Measurements from ENCODE around the gene ABR.

ABR gene

DNA sequence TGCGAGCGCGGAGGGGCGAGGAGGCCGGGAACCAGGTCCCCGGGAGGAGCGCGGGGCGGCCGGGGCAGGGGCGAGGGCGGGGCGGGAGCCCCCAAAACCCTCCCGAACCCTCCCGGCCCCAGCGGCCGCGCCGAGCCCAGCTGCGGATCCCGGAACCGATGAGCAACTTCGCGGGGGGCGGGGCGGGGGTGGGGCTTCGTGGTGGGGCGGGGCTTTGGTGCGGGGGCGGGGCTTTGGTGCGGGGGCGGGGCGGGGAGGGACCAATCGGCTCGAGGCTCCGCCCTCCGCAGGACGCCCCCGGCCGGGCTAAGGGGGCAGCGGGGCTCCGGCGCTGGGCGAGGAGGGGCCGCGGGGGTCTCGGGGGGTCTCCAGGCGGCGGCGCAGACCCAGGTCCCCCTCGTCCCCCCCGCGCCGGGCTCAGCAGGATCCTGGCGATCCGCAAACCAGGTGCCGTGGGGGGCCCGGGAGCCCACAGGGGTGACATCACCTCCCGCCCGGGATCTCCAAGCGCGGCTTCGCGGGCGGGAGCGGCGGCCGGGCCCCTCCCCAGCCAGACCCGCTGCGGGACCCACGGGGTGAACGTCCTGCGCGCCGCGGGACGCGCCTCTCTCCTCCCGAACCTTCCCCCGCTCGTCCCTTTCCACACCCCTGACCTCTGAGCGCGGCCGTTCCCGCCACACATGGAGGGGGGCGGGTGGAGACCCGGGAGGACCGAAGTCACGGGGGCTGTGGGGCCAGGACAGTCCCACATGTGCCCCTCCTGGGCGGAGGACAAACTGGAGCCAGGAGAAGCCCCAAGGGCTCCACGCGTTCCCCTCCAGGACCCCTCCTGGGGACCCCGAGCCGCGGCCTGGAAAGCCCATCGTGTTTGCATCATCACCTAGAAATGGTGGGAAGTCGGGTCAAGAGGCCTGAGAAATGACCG, at the start of gene ABR:
Gene ABR, minus strand, starts transcription at position 164 of the 925 bp plus-strand sequence. CDS start 254 bp downstream, outside the sequence.
- no peak for DNase-seq

DNA sequence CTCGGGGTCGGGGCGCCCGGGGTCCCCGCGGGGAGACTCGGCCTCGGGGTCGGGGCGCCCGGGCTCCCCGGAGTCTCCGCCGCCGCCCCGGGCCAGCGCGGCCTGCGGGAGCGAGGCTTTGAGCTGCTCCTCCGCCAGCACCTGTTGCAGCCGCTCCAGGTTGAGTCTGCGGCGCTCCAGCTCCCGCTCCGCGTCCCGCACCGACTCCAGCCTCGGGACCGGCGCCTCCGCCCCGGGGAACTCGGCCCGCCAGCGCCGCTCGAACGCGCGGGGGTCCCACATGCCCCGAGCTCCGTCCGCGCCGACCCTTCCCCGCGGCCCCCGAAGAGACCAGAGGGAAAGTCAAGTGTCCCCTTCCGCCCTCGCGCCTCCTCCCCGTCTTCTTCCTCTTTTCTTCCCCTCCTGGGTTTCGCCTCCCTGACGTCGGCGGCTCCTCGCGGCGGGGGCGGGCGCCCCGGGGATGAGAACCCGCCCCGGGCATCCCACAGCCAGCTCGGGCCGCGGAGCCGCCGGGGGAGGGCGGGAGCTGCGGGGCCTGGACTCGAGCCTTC, 49.6 kb upstream of the ABR start:
- DNase-seq: peak; percentile 32

DNA sequence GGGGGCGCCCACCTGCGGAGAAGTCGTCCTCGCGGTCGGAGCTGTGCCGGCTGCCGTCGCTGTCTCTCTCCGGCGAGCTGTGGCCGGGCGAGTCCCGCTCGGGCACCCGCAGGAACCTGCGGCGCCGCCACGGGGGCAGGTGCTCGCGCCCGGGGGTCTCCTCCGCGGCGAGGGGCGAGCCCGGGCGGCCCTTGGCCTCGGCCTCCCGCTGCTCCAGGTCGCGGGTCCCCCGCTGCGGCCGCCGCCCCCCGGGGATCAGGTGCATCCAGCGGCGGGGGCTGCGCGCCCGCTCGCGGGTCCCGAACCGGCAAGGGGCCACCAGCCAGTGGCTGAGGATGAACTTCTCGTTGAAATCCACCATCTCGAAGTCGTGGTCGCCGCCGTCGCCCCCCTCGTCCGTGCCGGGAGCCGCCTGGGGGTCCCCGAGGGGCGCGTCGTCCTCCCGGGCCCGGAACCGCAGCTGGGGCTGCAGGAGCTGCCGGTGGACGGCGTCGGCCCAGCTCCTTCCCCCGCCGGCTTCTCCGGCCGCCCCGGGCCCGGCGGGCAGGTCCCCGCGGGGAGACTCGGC, 49.1 kb upstream of the ABR start:
- DNase-seq: no peak

DNA sequence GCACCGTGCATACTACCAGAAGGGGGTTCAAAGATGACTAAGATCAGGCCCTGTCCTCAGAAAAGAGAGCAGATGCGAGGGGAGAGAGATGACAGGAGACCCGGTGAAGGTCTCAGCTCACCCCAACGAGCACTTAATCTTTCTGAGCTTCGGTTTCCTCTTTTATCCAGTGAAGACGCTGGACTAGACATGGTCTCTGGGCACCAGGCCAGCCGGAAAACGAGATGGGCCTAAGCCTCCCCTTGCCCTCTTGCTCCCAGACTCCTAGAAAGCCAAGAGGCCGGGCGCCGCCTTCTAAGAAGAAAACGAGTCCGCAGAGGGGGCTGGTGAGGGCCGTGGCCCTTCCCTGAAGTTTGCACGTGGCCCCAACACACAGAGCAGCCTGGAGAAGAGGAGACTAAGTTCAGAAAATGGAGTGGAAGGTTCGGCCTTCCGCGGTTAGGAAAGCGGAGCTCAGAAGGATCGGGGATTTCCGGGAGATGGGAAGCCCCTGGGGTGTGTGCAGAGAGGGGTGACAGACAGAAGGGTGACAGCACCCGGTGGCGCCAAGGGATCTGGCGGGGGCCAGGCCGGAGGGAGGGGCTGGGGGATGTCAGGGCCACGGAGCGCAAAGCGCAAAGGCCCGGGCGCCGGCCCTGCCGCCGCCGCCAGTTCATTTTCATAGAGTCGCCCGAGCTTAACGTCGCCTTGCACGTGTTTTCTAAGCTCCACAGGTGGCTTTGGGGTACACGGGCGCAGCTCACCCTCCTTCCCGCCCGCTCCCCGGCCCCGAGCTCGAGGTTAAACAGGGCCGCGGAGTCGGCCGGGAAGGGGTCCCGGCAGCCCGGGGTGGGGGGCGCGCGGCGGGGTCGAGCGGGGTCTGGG, 48.4 kb upstream of the ABR start:
- DNase-seq: no peak

GRCh38 chr17:1227365-1227764, 47.6 kb upstream of the ABR start:
- no peak for DNase-seq

DNA sequence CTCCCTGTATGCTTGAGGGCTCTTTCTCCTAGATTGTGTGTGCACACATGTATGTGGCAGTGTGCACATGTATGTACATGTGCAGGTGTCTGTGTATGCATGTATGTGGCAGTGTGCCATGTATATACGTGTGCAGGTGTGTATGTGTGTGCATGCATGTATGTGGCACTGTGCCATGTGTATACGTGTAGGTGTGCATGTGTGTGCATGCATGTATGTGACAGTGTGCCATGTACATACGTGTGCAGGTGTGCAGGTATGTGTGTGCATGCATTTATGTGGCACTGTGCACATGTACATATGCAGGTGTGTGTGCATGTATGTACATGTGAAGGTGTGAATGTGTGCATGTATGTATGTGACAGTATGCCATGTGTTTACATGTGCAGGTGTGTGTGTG, 46.5 kb upstream of the ABR start:
- no peak for DNase-seq

- no peak for DNase-seq
These were observed 44.5 kb upstream of the ABR start for GRCh38 chr17:1224330-1224729.

- DNase-seq: no peak
These were observed 43.9 kb upstream of the ABR start for GRCh38 chr17:1223662-1224061.

GRCh38 chr17:1222321-1222720, 42.5 kb upstream of the ABR start:
- no peak for DNase-seq

GRCh38 chr17:1221209-1221608, 41.4 kb upstream of the ABR start:
- no peak for DNase-seq

DNA sequence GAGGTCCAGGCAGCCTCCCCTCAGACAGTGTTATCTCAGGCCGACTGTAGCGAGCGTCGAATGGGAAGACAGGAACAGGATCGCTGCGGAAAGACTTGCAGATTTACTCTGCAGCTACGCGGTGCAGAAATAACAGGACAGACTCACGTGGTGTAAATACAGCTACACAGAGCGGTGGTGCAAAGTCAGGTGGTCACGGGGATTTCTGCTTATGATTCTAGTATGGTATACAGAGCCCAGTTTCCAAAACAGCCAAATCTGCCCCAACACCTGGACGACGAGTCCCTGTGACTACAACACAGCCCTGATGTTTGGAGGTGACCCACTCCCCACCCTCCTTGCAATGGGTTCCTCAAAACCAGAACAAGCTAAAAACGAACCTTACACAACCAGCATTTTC, 40.6 kb upstream of the ABR start:
- DNase-seq: no peak

DNA sequence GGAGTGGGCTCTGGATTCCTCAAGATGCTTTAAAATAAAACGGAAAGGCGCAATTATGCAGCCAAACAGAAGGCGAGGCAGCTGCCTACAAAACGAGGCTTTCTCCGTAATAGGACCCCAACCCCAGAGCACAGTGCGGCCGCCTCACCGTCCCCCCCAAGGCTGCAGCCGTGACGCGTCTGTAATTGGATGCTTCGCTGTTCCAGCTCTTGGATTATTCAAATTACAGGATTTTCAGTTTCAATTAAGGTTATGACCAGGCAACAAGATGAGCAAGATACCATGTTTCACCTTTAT, 37.3 kb upstream of the ABR start:
- no peak for DNase-seq

DNA sequence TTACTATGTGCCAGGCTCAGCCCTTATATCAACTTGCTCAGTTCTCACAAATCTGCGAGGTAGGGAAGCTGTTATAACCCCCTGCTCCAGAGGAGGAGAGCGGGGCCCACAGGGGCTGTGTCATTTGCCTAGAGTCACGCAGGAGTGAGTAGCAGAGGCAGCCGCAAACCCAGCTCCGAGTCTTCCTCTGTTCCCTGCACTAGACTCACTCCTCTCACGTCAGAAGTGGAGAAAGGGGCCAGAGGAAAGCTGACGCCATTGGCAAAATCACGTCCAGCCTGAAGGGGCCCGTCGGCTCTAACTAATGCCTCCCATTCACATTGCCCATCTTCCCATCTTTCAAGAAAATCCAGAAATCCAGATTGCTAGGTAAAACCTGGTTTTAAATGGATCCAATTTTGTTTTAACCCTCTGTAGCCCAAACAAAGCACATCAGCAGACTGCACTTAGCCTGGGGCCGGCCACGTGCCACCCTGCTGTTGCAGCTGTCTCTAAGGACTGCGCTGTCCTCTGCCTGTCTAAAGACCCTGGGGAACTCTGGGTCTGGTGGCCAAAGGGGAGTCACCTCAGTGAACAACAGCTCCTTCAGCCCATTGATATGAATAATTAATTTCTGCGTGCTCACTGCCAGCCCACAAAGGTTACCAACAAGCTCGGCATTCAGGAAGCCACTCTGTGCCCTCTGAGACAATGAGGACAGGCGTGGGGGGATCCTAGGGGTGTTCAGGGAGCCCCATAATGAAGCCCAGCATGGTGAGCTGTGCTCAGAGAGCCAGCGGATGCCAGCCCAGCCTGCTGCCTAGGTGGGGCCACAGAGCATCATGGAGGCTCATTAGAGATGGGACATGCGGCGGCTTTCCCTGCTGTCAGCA, 36.7 kb upstream of the ABR start:
- DNase-seq: no peak

DNA sequence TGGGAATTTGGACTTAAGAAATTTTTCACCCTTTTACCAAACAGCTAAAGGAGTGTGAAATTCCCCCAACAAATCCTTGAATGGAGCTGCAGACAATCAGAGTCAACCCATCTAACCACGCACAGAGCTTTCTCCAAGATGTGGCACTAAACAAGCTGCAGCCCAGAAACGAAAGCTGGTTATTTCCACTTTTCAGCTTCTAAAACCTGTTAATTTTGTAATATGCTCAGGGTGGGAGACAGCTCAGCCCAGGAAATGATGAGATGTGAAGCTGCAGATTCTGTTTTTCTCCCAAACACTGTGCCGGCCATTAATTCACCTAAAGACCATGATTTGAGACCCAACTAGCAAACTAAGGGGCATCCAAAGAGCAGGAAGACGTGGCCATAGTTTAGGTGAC, 33.2 kb upstream of the ABR start:
- no peak for DNase-seq

DNA sequence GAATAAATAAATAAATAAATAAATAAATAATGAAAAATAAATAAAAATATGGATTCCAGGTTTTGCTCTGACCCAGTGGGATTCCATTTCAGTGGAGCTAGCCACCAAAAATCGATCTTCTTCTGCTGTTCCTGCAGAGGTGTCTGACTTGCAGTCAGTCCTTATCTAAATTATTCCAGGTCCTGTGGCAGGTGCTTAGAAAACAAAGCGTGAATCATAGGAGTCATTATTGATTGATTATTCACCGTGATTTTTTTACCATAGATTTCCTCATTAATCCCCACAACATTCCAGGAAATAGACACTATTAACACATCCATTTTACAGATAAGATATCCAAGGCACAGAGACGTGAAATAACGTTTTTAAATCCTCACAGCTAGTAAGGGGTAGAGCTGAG, 31.5 kb upstream of the ABR start:
- DNase-seq: no peak

DNA sequence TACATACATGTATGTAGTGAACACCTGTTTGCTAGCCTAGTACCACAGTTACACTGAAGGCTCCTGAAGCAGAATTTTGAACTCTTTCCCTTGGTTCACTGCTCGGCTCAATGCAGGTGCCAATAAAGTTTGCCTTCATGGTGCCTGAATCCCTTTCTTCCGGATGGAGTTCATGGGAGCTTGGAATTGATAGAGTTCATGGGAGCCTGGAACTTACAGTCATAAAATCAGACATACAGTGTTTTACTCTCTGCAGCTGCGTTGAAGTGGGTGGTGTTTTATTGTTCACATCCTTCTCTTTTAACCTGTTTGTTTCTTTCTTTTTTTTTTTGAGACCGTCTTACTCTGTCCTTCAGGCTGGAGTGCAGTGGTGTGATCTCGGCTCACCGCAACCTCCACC, 29.2 kb upstream of the ABR start:
- DNase-seq: no peak

DNA sequence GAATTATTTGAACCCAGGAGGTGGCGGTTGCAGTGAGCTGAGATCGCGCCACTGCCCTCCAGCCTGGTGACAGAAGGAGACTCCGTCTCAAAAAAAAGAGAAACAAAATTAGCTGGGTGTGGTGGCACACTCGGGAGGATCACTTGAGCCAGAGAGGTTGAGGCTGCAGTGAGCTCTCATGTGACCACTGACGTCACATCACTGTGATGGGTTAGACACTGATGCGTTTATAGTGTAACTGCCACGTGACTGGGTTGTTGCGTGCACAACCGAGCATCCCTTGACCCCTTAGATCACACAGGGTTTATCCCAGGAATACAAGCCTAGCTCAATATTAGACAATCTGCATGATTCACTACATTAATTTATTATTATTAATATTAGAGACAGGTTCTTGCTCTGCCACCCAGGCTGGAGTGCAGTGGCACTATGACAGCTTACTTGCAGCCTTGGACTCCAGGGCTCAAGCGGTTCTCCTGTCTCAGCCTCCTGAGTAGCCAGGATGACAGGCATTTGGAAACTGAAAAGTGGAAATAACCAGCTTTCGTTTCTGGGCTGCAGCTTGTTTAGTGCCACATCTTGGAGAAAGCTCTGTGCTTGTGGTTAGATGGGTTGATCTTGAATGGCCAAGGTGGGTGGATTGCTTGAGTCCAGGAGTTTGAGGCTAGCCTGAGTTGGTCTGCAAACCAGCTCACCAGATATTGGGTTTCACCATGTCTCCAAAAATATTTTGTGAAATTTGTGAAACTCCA, 26.4 kb upstream of the ABR start:
- no peak for DNase-seq

DNA sequence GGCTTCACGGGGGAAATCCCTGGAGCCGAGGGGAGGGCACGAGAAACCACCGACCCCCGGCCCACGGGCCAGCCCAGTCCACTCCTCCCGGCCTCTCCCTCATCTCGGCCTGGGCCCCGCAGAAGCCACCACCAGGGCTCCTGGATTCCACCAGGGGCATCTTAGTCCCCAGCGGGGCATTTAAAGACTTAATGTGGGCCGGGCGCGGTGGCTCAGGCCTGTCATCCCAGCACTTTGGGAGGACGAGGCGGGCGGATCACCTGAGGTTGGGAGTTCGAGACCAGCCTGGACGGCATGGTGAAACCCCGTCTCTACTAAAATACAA, 24.1 kb upstream of the ABR start:
- DNase-seq: no peak

DNA sequence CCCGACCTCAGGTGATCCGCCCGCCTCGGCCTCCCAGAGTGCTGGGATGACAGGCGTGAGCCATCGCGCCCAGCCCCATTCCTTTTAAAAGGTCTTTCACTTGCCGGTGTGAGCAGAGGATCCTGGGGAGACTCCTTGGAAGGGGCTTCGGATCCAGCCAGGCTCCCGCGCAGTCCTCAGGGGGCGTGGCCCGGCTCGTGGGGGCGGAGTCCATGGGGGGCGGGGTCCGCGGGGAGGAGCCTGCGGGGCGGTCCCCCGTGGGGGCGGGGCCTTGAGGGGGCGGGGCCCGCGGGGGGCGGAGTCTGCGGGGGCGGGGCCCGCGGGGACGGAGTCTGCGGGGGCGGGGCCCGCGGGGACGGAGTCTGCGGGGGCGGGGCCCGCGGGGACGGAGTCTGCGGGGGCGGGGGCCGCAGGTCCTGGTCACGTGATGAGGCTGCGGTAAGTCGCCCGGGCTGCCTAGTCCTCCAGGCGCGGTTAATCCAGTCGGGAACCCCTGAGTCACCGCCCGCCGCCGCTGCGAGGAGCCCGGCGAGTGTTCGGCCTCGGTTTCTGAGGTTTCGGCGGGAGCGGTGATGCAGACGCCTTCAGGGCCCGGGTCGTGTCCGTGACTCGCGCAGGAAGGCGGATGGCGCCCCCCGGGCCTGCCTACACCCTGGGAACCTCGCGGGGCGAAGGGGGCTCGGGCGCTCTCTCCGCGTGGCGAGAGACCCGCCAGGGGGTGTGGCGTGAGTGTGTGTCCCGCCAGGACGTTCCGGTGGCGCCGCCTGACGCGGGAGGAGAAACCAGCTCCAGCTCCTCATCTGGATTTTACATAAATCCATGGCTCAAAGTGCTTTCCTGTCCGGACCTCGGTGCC, 23.6 kb upstream of the ABR start:
- no peak for DNase-seq

DNA sequence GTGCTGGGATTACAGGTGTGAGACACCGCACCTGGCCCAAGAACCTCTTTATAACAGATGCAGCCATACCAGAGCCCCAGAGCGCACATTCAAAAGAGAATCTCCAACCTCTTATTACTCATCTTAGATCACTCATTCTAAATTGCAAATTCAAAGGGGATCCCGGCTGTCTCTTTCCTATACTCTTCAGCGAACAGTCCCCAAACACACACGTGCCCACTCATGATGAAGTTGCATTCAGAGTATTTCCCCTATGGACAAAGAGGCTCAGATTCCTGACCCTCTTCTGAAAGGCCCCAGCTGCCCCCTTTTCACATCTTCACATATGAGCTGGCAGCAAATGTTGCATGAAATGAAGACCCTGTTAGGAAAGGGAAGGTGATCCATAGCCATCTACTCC, 22.5 kb upstream of the ABR start:
- no peak for DNase-seq

GRCh38 chr17:1201132-1201702, 21.4 kb upstream of the ABR start:
- no peak for DNase-seq
